22Rv1 (cell line): ENCODE measurements around the gene RRAS2.
"Not testable (repeated sequence)": the region's sequence is repeated elsewhere in the genome, so short reads cannot be mapped to it uniquely, and the experiment has no call there.

Experiments used
- H3K27ac ChIP-seq: fragments of 450-650 bp; 2 replicates; pipeline ENCODE4 v1.5.1; 2017
- ZFX ChIP-seq: fragments of 450-650 bp; IDR thresholded peaks from 2 replicates; pipeline ENCODE4 v1.6.1; 2017; ENCODE audit warnings: antibody characterized with exemption, borderline replicate concordance
- TF ChIP-seq, protein P1 (sequence below): fragments of 450-650 bp; IDR thresholded peaks from 2 replicates; pipeline ENCODE4 v1.5.1; 2017; ENCODE audit warnings: mild to moderate bottlenecking

The RRAS2 gene

DNA sequence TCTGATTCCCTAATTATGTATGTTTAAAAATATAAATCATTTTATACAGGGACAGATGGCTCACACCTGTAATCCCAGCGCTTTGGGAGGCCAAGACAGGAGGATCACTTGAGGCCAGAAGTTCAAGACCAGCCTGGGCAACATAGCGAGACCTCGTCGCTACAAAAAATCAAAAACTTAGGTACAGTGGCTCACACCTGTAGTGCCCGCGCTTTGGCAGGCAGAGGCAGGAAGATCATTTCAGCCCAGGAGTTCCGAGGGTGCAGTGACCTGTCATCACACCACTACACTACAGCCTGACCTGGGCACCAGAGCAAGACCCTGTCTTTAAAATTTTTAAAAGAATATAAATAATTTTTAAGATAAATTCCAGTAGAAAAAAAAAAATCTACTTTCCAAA is 11.5 kb downstream of the RRAS2 start:
- TF ChIP-seq, protein P1, sequence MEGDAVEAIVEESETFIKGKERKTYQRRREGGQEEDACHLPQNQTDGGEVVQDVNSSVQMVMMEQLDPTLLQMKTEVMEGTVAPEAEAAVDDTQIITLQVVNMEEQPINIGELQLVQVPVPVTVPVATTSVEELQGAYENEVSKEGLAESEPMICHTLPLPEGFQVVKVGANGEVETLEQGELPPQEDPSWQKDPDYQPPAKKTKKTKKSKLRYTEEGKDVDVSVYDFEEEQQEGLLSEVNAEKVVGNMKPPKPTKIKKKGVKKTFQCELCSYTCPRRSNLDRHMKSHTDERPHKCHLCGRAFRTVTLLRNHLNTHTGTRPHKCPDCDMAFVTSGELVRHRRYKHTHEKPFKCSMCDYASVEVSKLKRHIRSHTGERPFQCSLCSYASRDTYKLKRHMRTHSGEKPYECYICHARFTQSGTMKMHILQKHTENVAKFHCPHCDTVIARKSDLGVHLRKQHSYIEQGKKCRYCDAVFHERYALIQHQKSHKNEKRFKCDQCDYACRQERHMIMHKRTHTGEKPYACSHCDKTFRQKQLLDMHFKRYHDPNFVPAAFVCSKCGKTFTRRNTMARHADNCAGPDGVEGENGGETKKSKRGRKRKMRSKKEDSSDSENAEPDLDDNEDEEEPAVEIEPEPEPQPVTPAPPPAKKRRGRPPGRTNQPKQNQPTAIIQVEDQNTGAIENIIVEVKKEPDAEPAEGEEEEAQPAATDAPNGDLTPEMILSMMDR: no peak
- TF ChIP-seq ZFX: no peak
- no peak overlapping the region for H3K27ac ChIP-seq

- H3K27ac ChIP-seq: no peak overlapping the region
- no peak for TF ChIP-seq ZFX
- TF ChIP-seq, protein P1: no peak
These were observed 12.6 kb downstream of the RRAS2 start for GRCh38 chr11:14346303-14346955.

- H3K27ac ChIP-seq: no peak overlapping the region
- TF ChIP-seq ZFX: no peak
- TF ChIP-seq, protein P1: no peak
These were observed 13.3 kb downstream of the RRAS2 start for GRCh38 chr11:14345668-14346067.

- H3K27ac ChIP-seq: not testable (repeated sequence)
These were observed 14.0 kb downstream of the RRAS2 start for GRCh38 chr11:14345016-14345415.

DNA sequence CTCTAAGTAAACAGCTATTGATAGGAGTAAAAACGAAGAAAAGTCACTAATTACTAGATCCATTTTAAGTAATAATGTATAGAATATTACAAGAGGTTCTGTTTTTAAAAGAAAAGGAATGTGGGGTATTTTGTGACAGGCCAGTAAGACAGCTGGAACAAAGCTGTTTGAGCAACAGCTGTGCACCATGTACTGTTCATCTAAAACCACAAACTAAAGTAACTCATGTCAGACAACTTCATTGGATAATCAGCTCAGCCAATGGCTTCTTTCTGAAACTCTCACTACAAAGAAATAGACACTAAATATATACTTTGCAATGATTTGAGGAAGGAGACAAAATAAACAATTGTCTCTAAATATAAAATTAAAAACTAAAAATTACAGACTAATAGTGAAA is 16.1 kb downstream of the RRAS2 start:
- no peak overlapping the region for H3K27ac ChIP-seq

DNA sequence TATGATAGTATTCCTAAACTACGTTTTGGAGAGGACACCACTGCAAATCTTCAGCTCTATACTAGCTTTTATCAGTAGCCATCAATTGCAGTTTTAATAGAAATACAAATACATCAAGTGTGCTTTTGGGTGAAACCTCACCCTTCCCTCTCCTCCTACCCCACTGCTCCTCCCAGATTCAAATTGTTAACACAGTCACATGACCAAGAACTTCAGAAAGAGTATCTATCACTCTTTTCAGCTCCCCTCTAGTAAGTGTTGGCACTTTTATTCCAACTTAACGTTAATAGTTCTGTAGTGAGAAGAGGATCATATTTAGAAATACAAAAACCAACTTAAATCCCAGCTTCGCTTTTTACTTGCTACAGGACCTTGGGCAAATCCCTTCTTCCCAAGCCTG is 17.0 kb downstream of the RRAS2 start:
- no peak overlapping the region for H3K27ac ChIP-seq
- no peak for TF ChIP-seq ZFX
- TF ChIP-seq, protein P1: no peak

More for the DNA sequence above, 16.1 kb downstream of the RRAS2 start:
- TF ChIP-seq ZFX: no peak
- TF ChIP-seq, protein P1: no peak

DNA sequence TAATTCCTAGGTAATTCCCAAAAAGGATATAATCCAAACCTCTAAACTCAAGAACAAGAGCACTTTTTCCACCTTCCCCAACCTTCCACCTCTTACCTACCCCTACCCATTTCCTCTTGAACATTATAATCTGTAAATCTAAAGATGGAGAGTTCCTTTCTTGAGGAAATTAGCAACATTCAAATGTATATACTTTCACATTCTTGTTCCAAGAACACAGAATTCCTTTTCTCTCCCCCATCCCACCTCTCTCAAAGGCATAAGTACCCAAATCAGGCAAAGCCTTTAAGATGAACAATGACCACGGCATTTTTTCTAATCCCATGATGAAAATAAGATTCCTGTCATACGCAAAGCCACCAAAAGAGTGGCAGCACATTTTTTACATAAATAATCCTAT is 18.3 kb downstream of the RRAS2 start:
- H3K27ac ChIP-seq: no peak overlapping the region
- TF ChIP-seq ZFX: no peak
- TF ChIP-seq, protein P1: no peak

DNA sequence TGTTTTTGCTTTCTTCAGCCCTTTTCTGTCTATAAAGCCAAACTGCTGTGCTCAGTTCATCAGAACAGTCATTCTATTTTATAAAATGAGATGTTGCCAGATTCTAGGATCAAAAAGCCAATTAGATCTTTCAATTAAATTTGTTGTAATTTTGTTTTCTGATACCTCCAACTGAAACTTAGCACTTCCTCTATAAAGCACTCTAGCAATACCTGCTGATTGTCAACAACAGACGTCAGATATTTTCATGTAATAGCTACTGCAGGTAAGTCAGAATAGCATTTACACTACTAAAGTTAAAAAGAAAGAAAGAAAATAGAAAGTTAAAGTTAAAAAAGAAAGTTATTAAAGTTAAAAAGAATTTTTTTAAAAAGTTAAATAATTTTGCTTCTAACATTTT is 19.6 kb downstream of the RRAS2 start:
- TF ChIP-seq, protein P1: no peak
- no peak for TF ChIP-seq ZFX
- no peak overlapping the region for H3K27ac ChIP-seq
